Measurements from ENCODE around the gene IL15. TPM values are rescaled to one million over a fixed set of nuclear protein-coding genes. Genes with fewer than 3 reads are reported as not detected.

The IL15 gene
- total and polyA plus RNA-seq, 12 donors = 1.4 to 19.6 (median 2.0) TPM

- no peak overlapping the region for H3K4me3 ChIP-seq
- WGBS, 2 donors = 63 to 75% methylated on average over 3 of the region's 3 CpGs
- no peaks in the 10 kb centered on the region for H3K9me3 ChIP-seq
- DNase-seq (no peak), ATAC-seq (no peak)
- H3K36me3 ChIP-seq = no peaks in the 10 kb centered on the region
- no peaks in the 10 kb centered on the region for H3K4me1 ChIP-seq
- TF ChIP-seq CTCF (IDR thresholded peaks at IDR 0.05) = no peak
- intact Hi-C loops (cut with DNase I) = no loop called here
- no peak overlapping the region for H3K27ac ChIP-seq
- H3K27me3 ChIP-seq = no peaks in the 10 kb centered on the region
Measured at GRCh38 chr4:141676087-141676670, 39.8 kb downstream of the IL15 start.

- intact Hi-C loops (cut with DNase I) = no loop called here
- Histone ChIP-seq H3K4me1 (no peaks in the 10 kb centered on the region), H3K4me3 (no peak overlapping the region), H3K27ac (no peak overlapping the region), H3K27me3 (no peaks in the 10 kb centered on the region), H3K9me3 (no peaks in the 10 kb centered on the region), H3K36me3 (no peaks in the 10 kb centered on the region)
- no peak for TF ChIP-seq CTCF (IDR thresholded peaks at IDR 0.05)
- DNase-seq (no peak), ATAC-seq (no peak)
- 74 to 75% methylated on average over 4 of the region's 4 CpGs for WGBS, 2 donors
Measured at GRCh38 chr4:141680060-141680459, 43.7 kb downstream of the IL15 start.

GRCh38 chr4:141684785-141685184 is 48.4 kb downstream of the IL15 start:
- no peak for ATAC-seq
- Histone ChIP-seq H3K4me1 (peaks cover 0 to 14% (median 6%) of the 10 kb centered on the region in 9 donors), H3K36me3 (no peaks in the 10 kb centered on the region), H3K27ac (no peak overlapping the region), H3K9me3 (no peaks in the 10 kb centered on the region), H3K27me3 (no peaks in the 10 kb centered on the region), H3K4me3 (no peak overlapping the region)
- DNase-seq = no peak
- WGBS, 2 donors = 90 to 96% methylated on average over 3 of the region's 3 CpGs
- no peak for TF ChIP-seq CTCF (IDR thresholded peaks at IDR 0.05)
- intact Hi-C loops (cut with DNase I) = no loop called here

- no peak for TF ChIP-seq CTCF (IDR thresholded peaks at IDR 0.05)
- DNase-seq (no peak), ATAC-seq (no peak)
- no peaks in the 10 kb centered on the region for H3K36me3 ChIP-seq
- intact Hi-C loops (cut with DNase I) = no loop called here
- no peaks in the 10 kb centered on the region for H3K27me3 ChIP-seq
- no peak overlapping the region for H3K4me3 ChIP-seq
- 62 to 71% methylated on average over 8 of the region's 8 CpGs for WGBS, 2 donors
- no peak overlapping the region for H3K27ac ChIP-seq
- H3K4me1 ChIP-seq = peaks cover 0 to 14% (median 6%) of the 10 kb centered on the region in 9 donors
- no peaks in the 10 kb centered on the region for H3K9me3 ChIP-seq
Measured at GRCh38 chr4:141686146-141686775, 49.9 kb downstream of the IL15 start.
